CD4-positive, alpha-beta T cell treated with Interleukin-15 for 1 hour (primary cell): ENCODE data around the gene SBK3.
"Not testable (repeated sequence)": the region's sequence is repeated elsewhere in the genome, so short reads cannot be mapped to it uniquely, and the experiment has no call there.

ENCODE experiments used
- DNase-seq: peaks from one replicate; pipeline ENCODE4 v3.0.0-alpha.2; 2020

The SBK3 gene, protein sequence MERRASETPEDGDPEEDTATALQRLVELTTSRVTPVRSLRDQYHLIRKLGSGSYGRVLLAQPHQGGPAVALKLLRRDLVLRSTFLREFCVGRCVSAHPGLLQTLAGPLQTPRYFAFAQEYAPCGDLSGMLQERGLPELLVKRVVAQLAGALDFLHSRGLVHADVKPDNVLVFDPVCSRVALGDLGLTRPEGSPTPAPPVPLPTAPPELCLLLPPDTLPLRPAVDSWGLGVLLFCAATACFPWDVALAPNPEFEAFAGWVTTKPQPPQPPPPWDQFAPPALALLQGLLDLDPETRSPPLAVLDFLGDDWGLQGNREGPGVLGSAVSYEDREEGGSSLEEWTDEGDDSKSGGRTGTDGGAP

GRCh38 chr19:55545443-55545842 is at the start of gene SBK3:
SBK3 (minus strand) TSS chr19:55545543; CDS start chr19:55545543, 0 bp downstream.
- DNase-seq: no peak

DNA sequence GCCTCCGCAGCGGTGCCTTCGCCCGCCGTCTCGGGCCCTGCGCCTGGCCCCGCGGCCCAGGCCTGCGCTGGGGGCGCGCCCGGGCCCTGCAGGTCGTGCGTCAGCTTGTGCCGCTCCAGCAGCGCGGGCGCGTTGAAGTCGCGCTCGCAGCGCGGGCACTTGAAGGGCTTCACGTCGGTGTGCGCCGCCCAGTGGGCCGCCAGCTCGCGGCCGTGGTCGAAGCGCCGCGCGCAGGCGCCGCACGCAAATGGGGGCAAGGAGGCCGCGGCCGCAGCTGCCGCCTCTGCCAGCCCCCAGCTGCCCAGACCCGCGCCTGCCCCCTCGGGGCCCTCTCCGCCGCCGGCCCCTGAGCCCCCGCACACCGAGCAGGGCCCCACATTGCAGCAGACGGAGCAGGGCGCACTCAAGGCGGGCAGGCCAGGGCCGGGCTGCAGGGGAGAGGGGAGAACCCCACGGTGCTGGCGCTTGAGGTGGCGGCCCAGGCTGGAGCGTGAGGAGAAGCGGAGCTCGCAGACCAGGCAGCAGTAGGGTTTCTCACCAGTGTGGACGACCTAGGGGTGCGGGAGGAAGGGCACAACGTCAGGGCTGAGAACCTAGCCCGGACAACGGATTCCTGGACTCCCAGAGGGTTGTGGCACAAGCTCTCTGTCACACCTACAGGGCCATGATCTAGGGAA is 47.9 kb upstream of the SBK3 start:
- DNase-seq: no peak

DNA sequence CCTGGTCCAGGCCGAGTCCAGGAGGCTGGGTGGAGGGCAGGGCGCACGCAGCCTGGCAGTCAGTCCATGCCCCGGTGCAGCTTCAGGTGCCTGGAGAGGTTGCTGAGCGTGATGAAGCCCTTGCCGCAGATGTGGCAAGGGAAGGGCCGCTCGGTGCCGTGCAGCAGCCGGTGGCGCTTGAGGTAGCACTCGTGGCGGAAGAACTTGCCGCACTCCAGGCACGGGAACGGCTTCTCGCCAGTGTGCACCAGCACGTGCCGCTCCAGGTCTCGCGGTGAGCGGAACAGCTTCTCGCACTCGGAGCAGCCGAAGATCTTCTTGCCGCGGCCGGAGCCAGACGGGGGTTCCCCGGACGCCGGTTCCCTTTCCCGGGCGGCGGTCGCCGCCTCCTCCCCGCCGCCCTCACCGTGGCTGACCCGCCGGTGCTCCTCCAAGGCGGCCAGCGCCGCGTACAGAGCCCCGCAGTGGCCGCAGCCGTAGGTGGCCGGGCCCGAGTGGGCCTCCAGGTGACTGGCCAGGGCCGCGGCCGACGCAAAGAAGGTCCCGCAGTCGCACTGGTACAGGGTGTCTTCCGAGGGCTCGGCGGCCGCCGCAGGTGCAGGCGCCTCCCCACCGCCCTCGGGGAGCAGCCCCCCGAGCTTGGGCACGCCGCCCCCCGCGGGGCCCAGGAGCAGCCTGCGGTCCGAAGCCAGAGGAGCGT is 47.2 kb upstream of the SBK3 start:
- DNase-seq: no peak

GRCh38 chr19:55591555-55591954 is 46.2 kb upstream of the SBK3 start:
- DNase-seq: no peak

DNA sequence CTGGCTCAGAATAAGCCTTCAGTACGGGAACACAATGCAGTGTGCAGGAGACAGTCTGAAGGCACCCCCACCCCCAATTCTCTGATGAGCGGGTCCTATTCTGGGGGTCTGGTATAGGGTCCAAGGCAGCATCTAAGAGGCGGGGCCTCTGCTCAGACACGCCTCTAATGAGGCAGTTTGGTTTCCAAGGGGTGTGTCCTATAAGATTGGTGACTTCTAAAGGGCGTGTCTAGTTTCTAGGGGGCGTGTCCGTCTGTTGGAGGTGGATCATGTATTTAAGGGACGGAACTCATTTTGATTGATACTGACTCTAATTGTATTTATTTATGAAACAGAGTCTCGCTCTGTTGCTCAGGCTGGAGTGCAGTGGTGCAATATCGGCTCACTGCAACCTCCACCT is 45.3 kb upstream of the SBK3 start:
- DNase-seq: no peak

GRCh38 chr19:55590109-55590508 is 44.8 kb upstream of the SBK3 start:
- DNase-seq: no peak

DNA sequence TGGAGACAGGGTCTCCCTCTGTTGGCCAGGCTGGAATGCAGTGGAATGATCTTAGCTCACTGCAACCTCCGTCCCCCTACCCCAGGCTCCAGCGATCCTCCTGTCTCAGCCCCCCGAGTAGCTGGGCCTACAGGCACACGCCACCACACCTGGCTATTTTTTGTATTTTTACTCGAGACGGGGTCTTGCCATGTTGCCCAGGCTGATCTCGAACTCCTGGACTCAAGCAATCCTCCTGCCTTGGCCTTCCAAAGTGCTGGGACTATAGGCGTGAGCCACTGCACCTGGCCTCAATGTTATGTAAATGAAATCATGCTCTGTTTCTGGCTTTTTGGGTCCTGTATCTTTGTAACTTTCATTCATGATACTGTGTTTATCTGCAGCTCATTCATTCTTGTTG is 43.4 kb upstream of the SBK3 start:
- DNase-seq: no peak

GRCh38 chr19:55586976-55587668 is 41.8 kb upstream of the SBK3 start:
- DNase-seq: peak; percentile 95

DNA sequence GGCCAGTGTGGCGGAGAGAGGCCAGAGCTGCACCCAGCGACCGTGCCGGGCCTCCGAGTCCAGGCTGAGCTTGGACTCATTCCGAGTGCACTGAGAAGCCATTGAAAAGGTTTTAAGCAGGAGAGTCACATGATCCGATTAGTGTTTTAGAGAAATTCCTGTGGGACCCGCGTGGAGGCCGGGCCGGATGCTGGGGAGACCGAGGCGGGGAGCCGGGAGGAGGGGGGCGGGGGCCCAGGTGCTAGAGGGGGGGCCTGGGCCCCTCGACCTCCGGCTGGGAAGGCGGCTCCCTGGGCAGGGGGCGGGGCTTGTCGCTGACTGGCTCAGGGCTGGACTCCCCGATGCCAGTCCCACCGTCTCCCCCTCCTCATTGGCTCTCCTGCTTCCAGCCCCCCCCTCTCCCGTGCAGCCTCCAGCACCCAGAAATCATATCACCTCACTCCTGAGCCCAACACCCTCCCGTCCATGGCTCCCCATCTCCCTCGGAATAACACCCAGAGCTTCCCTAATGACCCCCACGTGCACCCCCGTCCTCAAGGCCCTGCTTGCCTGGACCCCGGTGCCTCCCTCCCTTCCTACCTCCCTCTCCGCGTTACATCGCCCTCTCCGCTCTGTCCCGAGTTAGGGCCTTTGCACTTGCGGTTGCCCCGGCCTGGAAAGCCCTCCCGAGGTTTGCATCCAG is 40.5 kb upstream of the SBK3 start:
- peak; percentile 47 for DNase-seq

DNA sequence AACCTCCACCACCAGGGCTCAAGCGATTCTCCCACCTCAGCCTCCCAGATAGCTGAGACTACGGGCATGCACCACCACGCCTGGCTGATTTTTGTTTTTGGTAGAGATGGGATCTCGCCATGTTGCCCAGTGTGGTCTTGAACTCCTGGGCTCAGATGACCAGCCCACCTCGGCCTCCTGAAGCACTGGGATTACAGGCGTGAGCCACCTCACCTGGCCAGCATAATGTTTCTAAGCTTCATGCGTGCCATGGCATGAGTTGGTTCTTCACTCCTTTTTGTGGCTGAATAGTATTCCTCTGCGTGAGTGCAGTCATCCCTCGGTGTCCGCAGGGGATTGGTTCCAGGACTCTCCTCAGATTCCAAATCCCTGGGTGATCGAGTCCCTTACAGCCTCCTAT is 39.5 kb upstream of the SBK3 start:
- DNase-seq: no peak

- DNase-seq: not testable (repeated sequence)
Measured at GRCh38 chr19:55583897-55584296, 38.6 kb upstream of the SBK3 start.

- DNase-seq: not testable (repeated sequence)
Measured at GRCh38 chr19:55582284-55582683, 36.9 kb upstream of the SBK3 start.

- DNase-seq: no peak
Measured at GRCh38 chr19:55581823-55582223, 36.5 kb upstream of the SBK3 start.

GRCh38 chr19:55581145-55581822 is 35.9 kb upstream of the SBK3 start:
- DNase-seq: no peak

- DNase-seq: peak; percentile 75
Measured at GRCh38 chr19:55580628-55581144, 35.3 kb upstream of the SBK3 start, which contains the start of gene ZNF579. ZNF579 (minus strand) TSS chr19:55580848; CDS start chr19:55579639, 1,209 bp downstream.

DNA sequence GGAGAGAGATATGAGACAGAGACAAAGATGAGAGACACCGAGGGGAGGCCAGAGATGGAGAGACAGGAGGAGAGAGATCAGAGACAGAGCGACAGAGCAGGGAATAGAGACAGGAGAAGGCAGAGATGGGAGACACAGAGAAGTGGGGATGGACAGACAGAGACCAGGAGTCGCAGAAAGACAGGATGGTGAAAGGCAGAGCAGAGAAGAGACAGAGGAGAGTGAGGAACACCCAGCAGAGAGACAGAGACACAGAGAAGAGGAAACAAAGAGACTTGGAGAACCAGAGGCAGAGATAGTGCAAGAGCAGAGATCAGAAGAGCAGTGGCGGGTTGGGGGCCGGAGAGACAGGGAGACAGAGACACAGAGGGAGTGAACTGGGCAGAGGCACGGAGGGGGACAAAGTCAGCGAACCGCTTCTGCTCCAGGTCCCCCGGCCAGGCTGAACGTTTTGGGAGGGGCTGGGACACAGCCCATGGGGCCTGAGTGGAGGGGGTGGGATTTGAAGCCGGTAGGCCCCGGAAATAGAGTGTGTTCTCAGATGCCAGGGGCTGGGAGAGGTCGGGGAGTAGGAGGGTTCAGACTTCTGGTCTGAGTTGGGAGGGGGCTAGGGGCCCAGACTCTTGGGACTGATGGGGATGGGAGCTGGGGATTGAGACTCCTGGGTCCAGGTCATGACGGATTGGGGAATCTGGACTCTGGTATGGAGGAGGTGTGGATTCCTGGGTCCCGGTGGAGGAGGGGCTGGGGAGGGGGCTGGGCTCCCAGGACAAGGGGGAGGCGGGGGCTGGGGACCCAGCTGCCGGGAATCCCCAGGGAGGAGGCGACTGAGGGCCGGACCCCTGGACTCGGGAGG is 34.7 kb upstream of the SBK3 start:
- no peak for DNase-seq

- no peak for DNase-seq
Measured at GRCh38 chr19:55578761-55579747, 33.7 kb upstream of the SBK3 start.

GRCh38 chr19:55578031-55578760 is 32.9 kb upstream of the SBK3 start:
- DNase-seq: no peak

GRCh38 chr19:55576746-55577145 is 31.4 kb upstream of the SBK3 start:
- no peak for DNase-seq
